Measurements from ENCODE around the gene C1QTNF4.
"Not testable (repeated sequence)": the region's sequence is repeated elsewhere in the genome, so short reads cannot be mapped to it uniquely, and the experiment has no call there.

The C1QTNF4 gene

DNA sequence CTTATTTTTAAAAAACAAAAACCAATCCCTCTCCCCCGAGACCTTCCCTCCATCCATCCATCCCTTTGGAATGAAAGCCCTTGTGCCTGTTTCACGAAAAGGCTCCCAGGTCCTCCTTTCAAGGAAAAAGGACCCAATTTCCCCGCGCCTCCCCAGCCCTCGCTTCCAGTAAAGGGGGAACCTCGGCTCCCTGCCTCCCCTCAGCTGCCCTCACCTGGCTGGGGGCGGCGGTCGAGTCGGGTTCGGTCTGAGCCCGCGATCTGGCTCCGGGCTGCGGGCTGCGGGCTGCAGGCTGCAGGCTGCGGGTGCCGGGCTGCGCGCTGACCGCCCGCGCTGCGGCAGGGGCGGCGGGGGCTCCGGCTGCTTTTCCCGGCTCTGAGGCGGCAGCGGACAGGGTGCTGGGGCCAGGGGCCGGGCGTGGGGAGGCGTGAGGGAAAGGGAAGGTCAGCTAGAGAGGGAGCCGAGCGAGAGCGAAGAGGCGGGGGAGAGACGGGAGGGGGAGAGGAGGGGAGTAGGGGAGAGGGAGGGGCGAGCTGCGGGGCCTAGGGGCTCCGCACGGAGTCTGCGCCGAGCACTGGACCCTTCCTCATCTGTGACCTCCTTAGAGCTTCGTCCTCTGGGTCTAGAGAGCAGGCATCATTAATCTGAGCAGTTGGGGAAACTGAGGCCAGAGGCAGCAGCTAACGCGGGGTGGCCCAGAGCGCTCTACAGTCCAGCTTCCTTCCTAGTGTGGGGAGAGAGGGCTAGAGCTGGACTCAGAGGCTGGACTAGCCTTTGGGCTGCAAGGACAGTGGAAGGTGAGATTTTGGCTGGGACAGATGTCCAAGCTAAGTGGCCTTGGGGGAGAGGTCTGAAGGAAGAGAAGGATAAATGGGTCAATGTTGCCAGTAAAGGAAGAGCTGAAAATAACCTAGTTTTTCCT is at the start of gene C1QTNF4:
Gene C1QTNF4, minus strand, starts transcription at position 478 of the 922 bp plus-strand sequence. CDS start 3,601 bp downstream, outside the sequence.
- peak within 1 kb of the TSS; percentile 55 to 89 (median 73) for H3K4me2 ChIP-seq
- no peak within 1 kb of the TSS for H3K27ac ChIP-seq
- peak within 1 kb of the TSS; percentile 15 to 51 (median 24); a peak in 13 of 20 replicates for H3K4me3 ChIP-seq
- peaks cover 43 to 51% (median 48%) of the 10 kb centered on the region in 11 experiments for H3K27me3 ChIP-seq
- H3K36me3 ChIP-seq = peaks cover 0 to 9% (median 0%) of the 10 kb centered on the region in 11 experiments; a peak in 3 of 22 replicates
- peaks cover 0 to 22% (median 0%) of the 10 kb centered on the region in 11 experiments; a peak in 7 of 22 replicates for H4K20me1 ChIP-seq
- peak within 1 kb of the TSS in 3 of 11 experiments; percentile 30 to 54 (median 34); a peak in 4 of 22 replicates for H3K9ac ChIP-seq
- peaks cover 23 to 41% (median 38%) of the 10 kb centered on the region in 10 experiments for H3K4me1 ChIP-seq
- no peak for TF ChIP-seq Cebpa-rat (IDR thresholded peaks at IDR 0.05)
- peaks cover 0 to 7% (median 0%) of the 10 kb centered on the region in 11 experiments; a peak in 2 of 22 replicates for H3K9me3 ChIP-seq (replicated peaks in 1 of 11)

DNA sequence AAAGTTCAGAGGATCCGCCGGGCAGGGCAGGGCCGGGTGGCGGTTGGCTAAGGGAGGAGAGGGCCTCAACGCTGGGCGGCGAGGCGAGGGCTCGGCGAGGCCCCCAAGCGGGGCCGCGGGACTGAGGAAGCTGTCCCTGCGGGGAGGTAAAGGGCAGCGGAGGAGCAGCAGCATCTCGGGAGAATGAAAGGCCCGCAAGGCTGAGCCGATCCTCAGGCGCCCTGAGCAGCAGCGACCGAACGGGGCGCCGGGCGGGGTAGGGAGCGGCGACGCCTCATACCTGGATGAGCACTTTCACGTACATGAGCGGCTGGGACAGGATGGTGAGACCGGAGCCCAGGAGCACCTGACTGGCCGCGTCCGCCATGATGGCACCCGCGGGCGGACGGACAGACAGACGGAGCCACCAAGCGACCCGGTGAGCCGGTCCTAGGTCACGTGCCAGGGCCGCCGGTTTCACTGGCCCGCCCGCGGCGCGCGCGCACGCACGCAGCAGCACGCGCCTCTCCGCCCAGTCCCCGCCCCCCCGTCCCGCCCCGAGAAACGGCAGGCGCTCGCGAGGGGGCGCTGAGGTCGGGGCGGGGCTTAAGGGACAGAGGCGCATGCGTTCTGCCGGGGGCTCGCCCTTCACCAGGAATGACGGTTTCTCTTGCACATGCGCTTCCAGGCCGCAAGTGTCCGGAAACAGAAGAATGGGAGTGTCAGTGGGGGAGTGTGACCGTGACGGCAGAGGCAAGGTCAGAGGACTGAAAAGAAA is 48.1 kb upstream of the C1QTNF4 start, which contains the start of gene MTCH2:
Gene MTCH2, minus strand, starts transcription at position 461 of the 757 bp plus-strand sequence. Its CDS starts 94 bp downstream, at position 367.
- Histone ChIP-seq H3K4me2 (peak within 1 kb of the TSS; percentile 83 to 93 (median 90)), H3K27me3 (no peaks in the 10 kb centered on the region), H3K9me3 (replicated peaks in 1 of 11) (no peaks in the 10 kb centered on the region), H3K4me3 (peak within 1 kb of the TSS; percentile 71 to 96 (median 79)), H3K36me3 (peaks cover 24 to 38% (median 25%) of the 10 kb centered on the region in 11 experiments), H3K4me1 (peaks cover 20 to 24% (median 21%) of the 10 kb centered on the region in 10 experiments), H3K9ac (peak within 1 kb of the TSS; percentile 83 to 97 (median 94)), H4K20me1 (peaks cover 0 to 22% (median 9%) of the 10 kb centered on the region in 11 experiments; a peak in 9 of 22 replicates), H3K27ac (peak within 1 kb of the TSS; percentile 83 to 97 (median 91))
- TF ChIP-seq Cebpa-rat (IDR thresholded peaks at IDR 0.05) = no peak

DNA sequence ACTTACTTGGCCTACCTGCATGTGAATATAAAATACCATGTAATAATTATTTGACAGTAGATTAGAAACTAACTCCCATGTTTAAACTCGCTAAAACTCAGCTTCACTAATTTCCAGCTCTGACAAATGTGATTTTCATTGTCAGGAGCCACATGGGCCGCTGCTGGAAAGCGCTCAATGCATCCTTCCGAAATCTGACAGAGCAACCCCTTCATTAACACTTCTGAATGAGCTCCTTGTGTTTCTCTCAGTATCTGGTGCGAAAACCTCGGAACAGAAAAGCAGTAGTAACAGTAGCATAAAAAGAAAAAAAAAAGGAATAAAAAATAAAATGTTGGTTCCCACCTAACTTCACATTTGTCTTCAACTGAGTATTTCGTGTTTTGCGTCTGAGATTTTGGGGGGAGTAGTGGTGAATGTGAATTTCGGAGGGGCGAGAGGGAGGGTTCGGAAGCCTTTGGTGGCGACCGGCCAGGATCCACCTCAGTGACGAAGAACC is 47.4 kb upstream of the C1QTNF4 start:
- no peak for TF ChIP-seq Cebpa-rat (IDR thresholded peaks at IDR 0.05)
- Histone ChIP-seq H3K27me3 (no peaks in the 10 kb centered on the region), H3K36me3 (peaks cover 30 to 44% (median 31%) of the 10 kb centered on the region in 11 experiments), H3K27ac (peak overlapping the region; percentile 83 to 97 (median 91)), H4K20me1 (peaks cover 0 to 27% (median 9%) of the 10 kb centered on the region in 11 experiments; a peak in 9 of 22 replicates), H3K4me1 (peaks cover 20 to 24% (median 21%) of the 10 kb centered on the region in 10 experiments), H3K4me3 (peak overlapping the region; percentile 71 to 96 (median 79)), H3K4me2 (peak overlapping the region; percentile 83 to 93 (median 90)), H3K9ac (peak overlapping the region; percentile 83 to 97 (median 94)), H3K9me3 (replicated peaks in 1 of 11) (no peaks in the 10 kb centered on the region)

DNA sequence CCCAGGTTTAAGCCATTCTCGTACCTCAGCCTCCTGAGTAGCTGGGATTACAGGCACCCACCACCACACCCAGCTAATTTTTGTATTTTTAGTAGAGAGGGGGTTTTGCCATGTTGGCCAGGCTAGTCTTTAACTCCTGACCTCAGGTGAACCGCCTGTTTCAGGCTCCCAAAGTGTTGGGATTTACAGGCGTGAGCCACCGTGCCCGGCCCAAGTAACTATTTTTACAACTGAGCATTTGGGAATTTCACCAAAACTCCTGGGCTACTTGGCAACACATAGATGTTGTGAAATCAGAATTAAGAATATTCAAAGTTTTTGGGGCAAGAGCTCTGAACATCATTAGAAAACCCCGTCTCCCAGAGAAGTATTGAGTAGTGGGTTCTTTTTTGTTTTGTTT is 46.3 kb upstream of the C1QTNF4 start:
- H3K27ac ChIP-seq = peak overlapping the region in 1 of 11 experiments; percentile 97; a peak in 1 of 22 replicates
- peak overlapping the region in 3 of 10 experiments; percentile 78 to 96 (median 87); a peak in 3 of 20 replicates for H3K4me3 ChIP-seq
- H3K4me2 ChIP-seq = peak overlapping the region; percentile 83 to 93 (median 90)

DNA sequence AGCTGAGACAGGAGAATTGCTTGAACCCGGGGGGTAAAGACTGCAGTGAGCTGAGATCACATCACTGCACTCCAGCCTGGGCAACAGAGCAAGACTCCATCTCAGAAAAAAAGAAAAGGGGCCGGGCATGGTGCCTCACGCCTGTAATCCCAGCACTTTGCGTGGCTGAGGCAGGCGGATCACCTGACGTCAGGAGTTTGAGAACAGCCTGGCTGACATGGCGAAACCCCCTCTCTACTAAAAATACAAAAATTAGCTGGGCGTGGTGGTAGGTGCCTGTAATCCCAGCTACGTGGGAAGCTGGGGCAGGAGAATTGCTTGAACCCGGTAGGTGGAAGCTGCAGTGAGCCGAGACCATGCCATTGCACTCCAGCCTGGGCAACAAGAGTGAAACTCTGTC is 42.1 kb upstream of the C1QTNF4 start:
- peaks cover 79 to 97% (median 83%) of the 10 kb centered on the region in 11 experiments for H3K36me3 ChIP-seq
- H3K4me2 ChIP-seq; H3K27ac ChIP-seq; H3K27me3 ChIP-seq; H3K4me3 ChIP-seq; H3K9me3 ChIP-seq (replicated peaks in 1 of 11); H3K9ac ChIP-seq: not testable (repeated sequence)
- H3K4me1 ChIP-seq = peaks cover 10 to 15% (median 11%) of the 10 kb centered on the region in 10 experiments
- H4K20me1 ChIP-seq = peaks cover 0 to 31% (median 11%) of the 10 kb centered on the region in 11 experiments; a peak in 10 of 22 replicates

More for the DNA sequence above, 46.3 kb upstream of the C1QTNF4 start:
- TF ChIP-seq Cebpa-rat (IDR thresholded peaks at IDR 0.05) = peak in 1 of 11 experiments; percentile 39; a peak in 1 of 22 replicates
- Histone ChIP-seq H4K20me1 (peaks cover 0 to 33% (median 9%) of the 10 kb centered on the region in 11 experiments; a peak in 10 of 22 replicates), H3K4me1 (peaks cover 20 to 24% (median 21%) of the 10 kb centered on the region in 10 experiments), H3K36me3 (peaks cover 42 to 56% (median 43%) of the 10 kb centered on the region in 11 experiments), H3K9ac (peak overlapping the region in 8 of 11 experiments; percentile 83 to 97 (median 93); a peak in 10 of 22 replicates)
- not testable (repeated sequence) for H3K9me3 ChIP-seq (replicated peaks in 1 of 11); H3K27me3 ChIP-seq

DNA sequence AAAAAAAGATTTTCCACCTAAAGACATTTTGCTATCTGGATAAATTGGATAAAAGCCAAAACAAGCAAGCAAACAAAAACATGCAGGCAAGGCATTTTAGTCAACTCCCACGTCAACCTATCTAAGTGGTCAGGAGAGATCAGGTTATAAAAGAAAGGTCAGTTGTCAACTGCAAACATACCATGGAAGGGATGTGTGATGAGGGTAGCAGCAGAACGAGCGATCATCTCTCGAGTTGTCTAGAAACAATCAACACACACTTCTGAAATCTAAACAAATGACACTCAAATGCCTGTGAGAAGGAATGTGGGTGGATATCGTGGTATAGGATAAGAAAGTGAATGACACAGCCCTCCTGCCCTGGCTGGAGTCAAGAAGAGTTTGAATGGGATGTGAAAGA is 37.3 kb upstream of the C1QTNF4 start:
- peaks cover 0 to 19% (median 0%) of the 10 kb centered on the region in 11 experiments; a peak in 2 of 22 replicates for H4K20me1 ChIP-seq
- TF ChIP-seq Cebpa-rat (IDR thresholded peaks at IDR 0.05) = no peak
- H3K4me3 ChIP-seq = no peak overlapping the region
- H3K9ac ChIP-seq = no peak overlapping the region
- H3K27me3 ChIP-seq = no peaks in the 10 kb centered on the region
- H3K27ac ChIP-seq = no peak overlapping the region
- no peaks in the 10 kb centered on the region for H3K9me3 ChIP-seq (replicated peaks in 1 of 11)
- H3K4me1 ChIP-seq = no peaks in the 10 kb centered on the region
- no peak overlapping the region for H3K4me2 ChIP-seq
- H3K36me3 ChIP-seq = peaks cover 95 to 99% (median 99%) of the 10 kb centered on the region in 11 experiments

DNA sequence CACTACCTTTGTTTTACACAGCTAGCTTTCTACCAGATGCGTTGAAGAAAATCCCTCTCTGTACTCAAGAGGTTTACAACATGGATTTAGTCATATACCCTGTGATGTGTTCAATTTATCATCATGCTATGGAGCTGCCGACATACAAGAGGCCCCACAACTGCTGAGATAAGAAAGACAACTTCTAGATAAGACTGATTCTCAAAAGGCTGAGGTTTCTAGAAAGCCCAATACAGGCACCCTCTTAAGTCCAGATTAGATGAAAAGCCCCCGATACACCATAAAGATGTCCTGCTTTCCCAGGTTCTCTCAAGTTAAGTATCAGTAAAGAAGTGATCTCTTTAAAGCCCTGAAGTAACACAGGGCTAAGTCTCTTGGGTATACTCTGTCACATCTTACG is 33.8 kb upstream of the C1QTNF4 start:
- H3K4me3 ChIP-seq = no peak overlapping the region
- H3K36me3 ChIP-seq = peaks cover 100% of the 10 kb centered on the region in 11 experiments
- H3K27ac ChIP-seq = no peak overlapping the region
- no peaks in the 10 kb centered on the region for H3K27me3 ChIP-seq
- no peak overlapping the region for H3K9ac ChIP-seq
- TF ChIP-seq Cebpa-rat (IDR thresholded peaks at IDR 0.05) = no peak
- H3K4me2 ChIP-seq = no peak overlapping the region
- H4K20me1 ChIP-seq = peaks cover 0 to 26% (median 0%) of the 10 kb centered on the region in 11 experiments; a peak in 1 of 22 replicates
- H3K9me3 ChIP-seq (replicated peaks in 1 of 11) = no peaks in the 10 kb centered on the region
- no peaks in the 10 kb centered on the region for H3K4me1 ChIP-seq

DNA sequence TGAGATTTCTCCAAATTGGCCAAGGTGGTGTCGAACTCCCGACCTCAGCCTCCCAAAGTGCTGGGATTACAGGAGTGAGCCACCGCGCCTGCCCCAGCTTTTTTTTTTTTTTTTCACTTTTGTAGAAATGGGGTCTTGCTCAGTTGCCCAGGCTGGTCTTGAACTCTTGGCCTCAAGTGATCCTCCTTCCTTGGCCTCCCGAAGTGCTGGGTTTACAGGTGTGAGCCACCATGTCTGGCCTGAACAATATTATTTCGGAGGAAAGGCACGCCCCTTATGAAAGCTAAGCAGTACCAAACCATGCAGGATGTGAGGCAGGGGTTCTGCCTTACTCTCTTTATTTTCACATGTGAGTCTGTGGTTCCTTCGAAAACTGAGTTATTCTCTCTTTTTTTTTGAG is 32.0 kb upstream of the C1QTNF4 start:
- TF ChIP-seq Cebpa-rat (IDR thresholded peaks at IDR 0.05) = no peak
- no peak overlapping the region for H3K4me2 ChIP-seq
- no peak overlapping the region for H3K4me3 ChIP-seq
- H3K27ac ChIP-seq = no peak overlapping the region
- H3K36me3 ChIP-seq = peaks cover 100% of the 10 kb centered on the region in 11 experiments
- no peaks in the 10 kb centered on the region for H3K9me3 ChIP-seq (replicated peaks in 1 of 11)
- no peaks in the 10 kb centered on the region for H3K4me1 ChIP-seq
- H3K9ac ChIP-seq = no peak overlapping the region
- H3K27me3 ChIP-seq = no peaks in the 10 kb centered on the region
- peaks cover 0 to 17% (median 0%) of the 10 kb centered on the region in 11 experiments; a peak in 1 of 22 replicates for H4K20me1 ChIP-seq
